ENCODE results near the gene MRPL53.

- TF ChIP-seq POLR2A (IDR thresholded peaks at IDR 0.05) (no peak), CTCF (IDR thresholded peaks at IDR 0.05 in 4 of 5, conservative IDR thresholded peaks at IDR 0.05 in 1 of 5) (no peak)
Measured at GRCh38 chr2:74495440-74495839, 23.0 kb upstream of the MRPL53 start.

Data from gastrocnemius medialis (tissue), 4 donors.